ENCODE measurements around the gene RFLNA.

DNA sequence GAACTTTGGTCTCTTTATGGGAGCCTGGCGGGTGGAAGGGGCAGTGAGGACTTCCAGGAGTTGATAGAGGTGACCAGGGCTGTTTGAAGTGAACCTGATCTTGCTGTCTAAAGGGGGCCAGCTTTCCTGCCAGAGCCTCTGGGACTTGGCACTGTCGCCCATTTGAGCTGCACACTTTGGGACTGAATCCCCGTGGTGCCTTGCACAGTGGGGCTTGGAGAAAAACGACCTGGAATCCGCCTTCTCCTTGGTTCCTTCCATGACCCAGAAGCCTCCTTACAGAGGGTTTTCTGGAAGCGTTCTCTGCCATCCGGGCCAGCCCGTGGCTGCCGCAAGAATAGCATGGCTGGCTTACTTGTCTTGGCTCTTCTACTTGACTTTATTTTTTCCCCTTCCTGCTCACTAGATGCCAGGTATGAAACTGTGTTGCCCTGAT is 2.0 kb downstream of the RFLNA start:
- TF ChIP-seq, protein P1, sequence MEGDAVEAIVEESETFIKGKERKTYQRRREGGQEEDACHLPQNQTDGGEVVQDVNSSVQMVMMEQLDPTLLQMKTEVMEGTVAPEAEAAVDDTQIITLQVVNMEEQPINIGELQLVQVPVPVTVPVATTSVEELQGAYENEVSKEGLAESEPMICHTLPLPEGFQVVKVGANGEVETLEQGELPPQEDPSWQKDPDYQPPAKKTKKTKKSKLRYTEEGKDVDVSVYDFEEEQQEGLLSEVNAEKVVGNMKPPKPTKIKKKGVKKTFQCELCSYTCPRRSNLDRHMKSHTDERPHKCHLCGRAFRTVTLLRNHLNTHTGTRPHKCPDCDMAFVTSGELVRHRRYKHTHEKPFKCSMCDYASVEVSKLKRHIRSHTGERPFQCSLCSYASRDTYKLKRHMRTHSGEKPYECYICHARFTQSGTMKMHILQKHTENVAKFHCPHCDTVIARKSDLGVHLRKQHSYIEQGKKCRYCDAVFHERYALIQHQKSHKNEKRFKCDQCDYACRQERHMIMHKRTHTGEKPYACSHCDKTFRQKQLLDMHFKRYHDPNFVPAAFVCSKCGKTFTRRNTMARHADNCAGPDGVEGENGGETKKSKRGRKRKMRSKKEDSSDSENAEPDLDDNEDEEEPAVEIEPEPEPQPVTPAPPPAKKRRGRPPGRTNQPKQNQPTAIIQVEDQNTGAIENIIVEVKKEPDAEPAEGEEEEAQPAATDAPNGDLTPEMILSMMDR (IDR thresholded peaks at IDR 0.05; ENCODE audit: low read depth, low read length) = no peak
- TF ChIP-seq EZH2phosphoT487 (IDR thresholded peaks at IDR 0.05; ENCODE audit: low read depth) = no peak
